Measurements from ENCODE around the gene EIF5. TPM values are rescaled to one million over a fixed set of nuclear protein-coding genes. Genes with fewer than 3 reads are reported as not detected.

The EIF5 gene
- total and polyA plus RNA-seq, 11 donors, result 38.1 to 304 (median 255) TPM

DNA sequence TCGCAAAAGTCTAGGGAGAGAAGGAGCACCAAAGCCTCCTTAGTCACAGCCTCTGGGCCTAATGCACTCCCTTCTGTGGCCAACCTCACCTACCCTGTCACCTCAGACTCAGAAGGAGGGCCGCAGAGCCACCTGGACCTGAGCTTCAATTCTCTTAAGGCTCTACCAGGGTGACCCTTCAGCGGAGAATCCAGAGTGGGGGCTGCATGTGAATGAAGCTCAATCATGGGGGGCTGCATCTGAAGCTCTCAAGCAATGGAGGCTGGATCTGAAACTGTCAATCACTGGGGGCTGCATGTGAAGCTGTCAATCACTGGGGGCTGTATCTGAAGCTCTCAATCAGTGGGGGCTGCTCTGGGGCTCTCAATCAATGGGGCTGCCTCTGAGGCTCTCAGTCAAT lies 43.1 kb upstream of the EIF5 start:
- no peak overlapping the region for H3K27ac ChIP-seq
- no peaks in the 10 kb centered on the region for H3K4me1 ChIP-seq
- H3K9me3 ChIP-seq, result no peaks in the 10 kb centered on the region
- H3K4me3 ChIP-seq, result no peak overlapping the region
- intact Hi-C loops (cut with DNase I), result loop anchor here in 9 of 10 donors (2.0 to 10.0 kb wide), 8 partner anchors 104 to 594 kb away; no protein-coding TSS in a partner anchor
- DNase-seq, result no peak
- 83 to 96% (median 93%) methylated on average over 3 of the region's 3 CpGs for WGBS, 4 donors
- no peak for ATAC-seq
- TF ChIP-seq, protein P1, sequence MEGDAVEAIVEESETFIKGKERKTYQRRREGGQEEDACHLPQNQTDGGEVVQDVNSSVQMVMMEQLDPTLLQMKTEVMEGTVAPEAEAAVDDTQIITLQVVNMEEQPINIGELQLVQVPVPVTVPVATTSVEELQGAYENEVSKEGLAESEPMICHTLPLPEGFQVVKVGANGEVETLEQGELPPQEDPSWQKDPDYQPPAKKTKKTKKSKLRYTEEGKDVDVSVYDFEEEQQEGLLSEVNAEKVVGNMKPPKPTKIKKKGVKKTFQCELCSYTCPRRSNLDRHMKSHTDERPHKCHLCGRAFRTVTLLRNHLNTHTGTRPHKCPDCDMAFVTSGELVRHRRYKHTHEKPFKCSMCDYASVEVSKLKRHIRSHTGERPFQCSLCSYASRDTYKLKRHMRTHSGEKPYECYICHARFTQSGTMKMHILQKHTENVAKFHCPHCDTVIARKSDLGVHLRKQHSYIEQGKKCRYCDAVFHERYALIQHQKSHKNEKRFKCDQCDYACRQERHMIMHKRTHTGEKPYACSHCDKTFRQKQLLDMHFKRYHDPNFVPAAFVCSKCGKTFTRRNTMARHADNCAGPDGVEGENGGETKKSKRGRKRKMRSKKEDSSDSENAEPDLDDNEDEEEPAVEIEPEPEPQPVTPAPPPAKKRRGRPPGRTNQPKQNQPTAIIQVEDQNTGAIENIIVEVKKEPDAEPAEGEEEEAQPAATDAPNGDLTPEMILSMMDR (IDR thresholded peaks at IDR 0.05), result no peak
- TF ChIP-seq POLR2A (IDR thresholded peaks at IDR 0.05), result no peak
- H3K36me3 ChIP-seq, result no peaks in the 10 kb centered on the region
- H3K27me3 ChIP-seq, result peaks cover 0 to 37% (median 5%) of the 10 kb centered on the region in 9 donors

DNA sequence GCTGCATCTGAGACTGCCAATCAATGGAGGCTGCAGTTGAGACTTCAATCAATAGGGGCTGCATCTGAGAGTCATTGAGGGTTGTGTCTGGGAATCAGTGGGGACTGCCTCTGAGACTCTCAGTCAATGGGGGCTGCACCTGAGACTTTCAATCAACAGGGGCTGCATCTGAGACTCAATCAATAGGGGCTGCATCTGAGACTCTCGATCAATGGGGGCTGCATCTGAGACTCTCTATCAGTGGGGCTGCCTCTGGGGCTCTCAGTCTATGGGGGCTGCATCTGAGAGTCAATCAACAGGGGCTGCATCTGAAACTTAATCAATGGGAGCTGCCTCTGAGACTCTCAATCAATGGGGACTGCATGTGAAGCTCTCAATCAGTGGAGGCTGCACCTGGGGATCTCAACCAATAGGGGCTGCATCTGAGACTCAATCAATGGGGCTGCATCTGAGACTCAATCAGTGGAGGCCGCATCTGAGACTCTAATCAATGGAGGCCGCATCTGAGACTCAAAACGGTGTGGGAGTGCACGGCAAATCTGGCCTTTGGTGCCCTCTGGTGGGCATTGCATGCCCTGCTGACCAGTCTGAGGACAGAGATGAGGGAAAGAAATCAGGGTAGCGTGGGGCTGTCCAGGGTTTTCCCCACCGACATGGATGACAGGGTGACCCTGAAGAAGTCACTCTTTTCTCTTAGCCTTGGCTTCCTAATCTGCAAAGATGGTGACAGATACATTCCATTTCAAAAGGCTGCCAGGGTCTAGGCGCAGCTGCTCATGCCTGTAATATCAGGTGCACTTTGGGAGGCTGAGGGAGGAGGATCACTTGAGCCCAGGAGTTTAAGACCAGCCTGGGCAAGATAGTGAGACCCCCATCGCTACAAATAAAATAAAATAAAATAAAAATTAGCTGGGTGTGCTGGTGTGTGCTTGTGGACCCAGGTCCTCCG lies 41.3 kb upstream of the EIF5 start:
- H3K4me3 ChIP-seq, result no peak overlapping the region
- DNase-seq (peak; percentile 69 to 85 (median 76)), ATAC-seq (peak; percentile 74 to 94 (median 90))
- TF ChIP-seq, protein P1 (IDR thresholded peaks at IDR 0.05), result peak; percentile 85 to 98 (median 88)
- no peak for TF ChIP-seq POLR2A (IDR thresholded peaks at IDR 0.05)
- no peaks in the 10 kb centered on the region for H3K9me3 ChIP-seq
- WGBS, 4 donors, result 27 to 32% (median 30%) methylated on average over 8 to 10 of the region's 10 CpGs
- H3K27me3 ChIP-seq, result peaks cover 0 to 25% (median 0%) of the 10 kb centered on the region in 9 donors
- no peaks in the 10 kb centered on the region for H3K4me1 ChIP-seq
- no peak overlapping the region for H3K27ac ChIP-seq
- intact Hi-C loops (cut with DNase I), result loop anchor here (1.0 to 10.0 kb wide), 14 partner anchors 104 to 595 kb away; no protein-coding TSS in a partner anchor
- no peaks in the 10 kb centered on the region for H3K36me3 ChIP-seq

DNA sequence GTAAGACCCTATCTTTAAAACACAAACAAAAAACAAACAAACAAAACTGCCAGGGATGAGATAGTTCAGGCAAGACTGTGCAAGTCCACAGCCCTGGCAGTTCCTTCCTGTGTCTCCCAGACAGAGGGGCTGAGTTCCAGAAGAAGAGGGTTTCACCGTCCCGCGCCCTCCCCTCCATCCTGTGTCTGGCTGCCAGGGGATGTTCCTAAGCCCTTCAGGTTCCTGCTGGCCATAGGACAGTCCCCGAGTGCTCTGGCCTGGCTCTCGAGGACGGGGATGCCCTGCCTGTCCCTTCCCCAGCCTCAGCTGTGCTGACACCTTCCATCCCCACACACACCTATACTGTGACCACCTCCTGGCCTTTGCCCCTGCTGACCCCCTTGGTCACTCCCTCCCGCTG lies 40.6 kb upstream of the EIF5 start:
- no peaks in the 10 kb centered on the region for H3K36me3 ChIP-seq
- H3K4me1 ChIP-seq, result no peaks in the 10 kb centered on the region
- TF ChIP-seq, protein P1 (IDR thresholded peaks at IDR 0.05), result no peak
- no peak for TF ChIP-seq POLR2A (IDR thresholded peaks at IDR 0.05)
- DNase-seq, result no peak
- 68 to 82% (median 73%) methylated on average over 7 of the region's 7 CpGs for WGBS, 4 donors
- H3K27me3 ChIP-seq, result peaks cover 0 to 28% (median 0%) of the 10 kb centered on the region in 9 donors
- no peak overlapping the region for H3K4me3 ChIP-seq
- no peak overlapping the region for H3K27ac ChIP-seq
- ATAC-seq, result no peak
- intact Hi-C loops (cut with DNase I), result loop anchor here (2.0 to 10.0 kb wide), 12 partner anchors 105 to 596 kb away; no protein-coding TSS in a partner anchor
- no peaks in the 10 kb centered on the region for H3K9me3 ChIP-seq

DNA sequence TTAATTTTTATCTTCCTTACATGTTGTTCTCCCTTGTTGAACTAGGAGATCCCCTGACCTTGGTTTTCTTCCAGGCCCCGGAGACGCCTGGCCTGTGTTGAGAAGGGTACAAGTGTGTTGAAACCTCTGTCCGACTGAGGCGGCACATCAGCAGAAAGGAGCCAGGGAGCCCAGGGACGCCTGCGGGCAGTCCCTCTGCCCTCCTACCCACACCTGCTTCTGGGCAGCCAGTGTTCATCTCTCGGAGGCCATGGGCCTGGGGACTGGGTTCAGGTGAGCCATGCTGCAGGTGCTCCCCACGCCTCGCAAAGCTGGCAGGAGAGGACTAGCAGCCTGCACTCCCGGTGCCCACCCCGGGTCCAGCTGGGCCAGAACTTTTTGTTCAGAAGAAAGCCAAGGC lies 39.9 kb upstream of the EIF5 start:
- 83 to 92% (median 86%) methylated on average over 7 to 11 of the region's 11 CpGs for WGBS, 4 donors
- Histone ChIP-seq H3K36me3 (no peaks in the 10 kb centered on the region), H3K9me3 (no peaks in the 10 kb centered on the region), H3K27ac (no peak overlapping the region), H3K4me1 (no peaks in the 10 kb centered on the region), H3K4me3 (no peak overlapping the region), H3K27me3 (peaks cover 0 to 28% (median 0%) of the 10 kb centered on the region in 9 donors)
- TF ChIP-seq, protein P1 (IDR thresholded peaks at IDR 0.05), result no peak
- TF ChIP-seq POLR2A (IDR thresholded peaks at IDR 0.05), result no peak
- intact Hi-C loops (cut with DNase I), result loop anchor here in 9 of 10 donors (5.0 to 10.0 kb wide), 7 partner anchors 107 to 597 kb away; no protein-coding TSS in a partner anchor
- ATAC-seq (no peak), DNase-seq (no peak)

All from heart left ventricle (tissue), 16 donors.